Cardiac muscle cell (in vitro differentiated cells and primary cell): ENCODE results near the gene CREB3L2. TPM values are rescaled to one million over a fixed set of nuclear protein-coding genes. Genes with fewer than 3 reads are reported as not detected.
A peak's percentile ranks its signal among the peaks of the same experiment; 100 is the strongest.

Experiments
- DNase-seq, 2 donors: peaks; one replicate each; pipeline versions ENCODE4 v3.0.0 to v3.0.0-alpha.2; 2010 to 2017; ENCODE audit warnings: low read depth in 1 of 2, low spot score in 1 of 2
- H3K27ac ChIP-seq: fragments of 200-600 bp; sonication (generic); 2 replicates; pipeline ENCODE4 v1.5.1; 2016
- H3K27me3 ChIP-seq: fragments of 200-600 bp; sonication (generic); 2 replicates; pipeline ENCODE4 v1.6.0; 2016; ENCODE audit warnings: control low read depth
- H3K36me3 ChIP-seq: fragments of 200-600 bp; sonication (generic); 2 replicates; pipeline ENCODE4 v1.5.1; 2016; ENCODE audit warnings: control low read depth
- H3K4me1 ChIP-seq: fragments of 200-600 bp; sonication (generic); 2 replicates; pipeline ENCODE4 v1.8.1; 2017; ENCODE audit warnings: low read depth, mild to moderate bottlenecking, mixed run types
- H3K4me3 ChIP-seq: fragments of 200-600 bp; sonication (generic); 2 replicates; pipeline ENCODE4 v1.5.1; 2016; ENCODE audit warnings: mild to moderate bottlenecking
- H3K9me3 ChIP-seq: fragments of 200-600 bp; sonication (generic); 2 replicates; pipeline ENCODE4 v1.5.1; 2017; ENCODE audit warnings: low read depth, mild to moderate bottlenecking, control low read depth
- CTCF ChIP-seq: IDR thresholded peaks from 2 replicates; pipeline ENCODE4 v1.5.1; 2012; ENCODE audit warnings: low read depth, mild to moderate bottlenecking, low read length
- polyA plus RNA-seq: library from polyadenylated mRNA; unstranded; fragments of >200 nt; fragmentation: Nextera tagmentation; extraction: Ambion mirVana; gene quantifications from 2 replicates; pipeline ENCODE4 v1.2.1, GENCODE V29; 2016
- total RNA-seq: library from RNA; depleted of rRNA; stranded (reverse); fragments of >200 nt; gene quantifications from 2 replicates; pipeline ENCODE4 v1.2.3, GENCODE V29; 2016

CREB3L2 gene
- total and polyA plus RNA-seq, 2 experiments from 2014 or later: 22.1 to 24.3 TPM

- no peak for TF ChIP-seq CTCF
- no peaks in the 10 kb centered on the region for H3K27me3 ChIP-seq
- no peaks in the 10 kb centered on the region for H3K36me3 ChIP-seq
- H3K4me3 ChIP-seq: no peak overlapping the region
- peak overlapping the region; percentile 75 for H3K27ac ChIP-seq
- no peaks in the 10 kb centered on the region for H3K9me3 ChIP-seq
- H3K4me1 ChIP-seq: peaks cover 22% of the 10 kb centered on the region
- DNase-seq: peak in 1 of 2 donors; percentile 56
Measured at GRCh38 chr7:137925754-137926153, 76.1 kb downstream of the CREB3L2 start.

GRCh38 chr7:137925091-137925490, 76.8 kb downstream of the CREB3L2 start:
- H3K9me3 ChIP-seq: no peaks in the 10 kb centered on the region
- H3K27ac ChIP-seq: peak overlapping the region; percentile 75
- H3K27me3 ChIP-seq: no peaks in the 10 kb centered on the region
- TF ChIP-seq CTCF: no peak
- H3K36me3 ChIP-seq: no peaks in the 10 kb centered on the region
- no peak for DNase-seq
- peaks cover 23% of the 10 kb centered on the region for H3K4me1 ChIP-seq
- H3K4me3 ChIP-seq: no peak overlapping the region

GRCh38 chr7:137923380-137923779, 78.5 kb downstream of the CREB3L2 start:
- Histone ChIP-seq H3K27me3 (no peaks in the 10 kb centered on the region), H3K9me3 (no peaks in the 10 kb centered on the region), H3K36me3 (no peaks in the 10 kb centered on the region), H3K4me3 (no peak overlapping the region), H3K27ac (no peak overlapping the region), H3K4me1 (peaks cover 29% of the 10 kb centered on the region)
- TF ChIP-seq CTCF: no peak
- DNase-seq: no peak

GRCh38 chr7:137920637-137921399, 81.1 kb downstream of the CREB3L2 start:
- no peak for TF ChIP-seq CTCF
- H3K36me3 ChIP-seq: peaks cover under 1% of the 10 kb centered on the region
- peak in 1 of 2 donors; percentile 35 for DNase-seq
- peaks cover 36% of the 10 kb centered on the region for H3K4me1 ChIP-seq
- no peaks in the 10 kb centered on the region for H3K27me3 ChIP-seq
- peak overlapping the region; percentile 78 for H3K27ac ChIP-seq
- no peaks in the 10 kb centered on the region for H3K9me3 ChIP-seq
- no peak overlapping the region for H3K4me3 ChIP-seq

- DNase-seq: no peak
- H3K27me3 ChIP-seq: no peaks in the 10 kb centered on the region
- H3K4me3 ChIP-seq: no peak overlapping the region
- H3K36me3 ChIP-seq: peaks cover 6% of the 10 kb centered on the region
- H3K9me3 ChIP-seq: no peaks in the 10 kb centered on the region
- H3K4me1 ChIP-seq: peaks cover 28% of the 10 kb centered on the region
- H3K27ac ChIP-seq: no peak overlapping the region
- TF ChIP-seq CTCF: no peak
Measured at GRCh38 chr7:137919987-137920386, 81.9 kb downstream of the CREB3L2 start.
